A549 (cell line): ENCODE results near the gene TRIM71.

Experiments
- FOSL2 ChIP-seq, 2 experiments: fragments of 450-650 bp in 1 of 2; fragments of >200 bp in 1 of 2; sonication (Bioruptor Twin) in 1 of 2; formaldehyde crosslinking; IDR thresholded peaks; 2 replicates each; pipeline versions ENCODE4 v1.5.0 to v1.6.1; 2016 to 2020; ENCODE audit warnings: mild to moderate bottlenecking in 1 of 2, moderate library complexity in 1 of 2
- HDAC2 ChIP-seq: fragments of 200-600 bp; sonication (generic); IDR thresholded peaks from 2 replicates; pipeline ENCODE4 v1.6.1; 2016
- POLR2A ChIP-seq: IDR thresholded peaks from 2 replicates; pipeline ENCODE4 v1.6.1; 2012; ENCODE audit warnings: mild to moderate bottlenecking, low read length
- RAD21 ChIP-seq, 2 experiments: fragments of >200 bp in 1 of 2; sonication (Bioruptor Twin) in 1 of 2; formaldehyde crosslinking in 1 of 2; IDR thresholded peaks in 1 of 2; conservative IDR thresholded peaks in 1 of 2; 2 replicates in 1 of 2; 3 replicates in 1 of 2; pipeline ENCODE4 v1.6.1; 2012 to 2018; ENCODE audit warnings: inconsistent platforms in 1 of 2
- TF ChIP-seq, protein P1 (sequence below): fragments of 450-650 bp; IDR thresholded peaks from 2 replicates; pipeline ENCODE4 v1.6.1; 2014; ENCODE audit warnings: antibody characterized with exemption

DNA sequence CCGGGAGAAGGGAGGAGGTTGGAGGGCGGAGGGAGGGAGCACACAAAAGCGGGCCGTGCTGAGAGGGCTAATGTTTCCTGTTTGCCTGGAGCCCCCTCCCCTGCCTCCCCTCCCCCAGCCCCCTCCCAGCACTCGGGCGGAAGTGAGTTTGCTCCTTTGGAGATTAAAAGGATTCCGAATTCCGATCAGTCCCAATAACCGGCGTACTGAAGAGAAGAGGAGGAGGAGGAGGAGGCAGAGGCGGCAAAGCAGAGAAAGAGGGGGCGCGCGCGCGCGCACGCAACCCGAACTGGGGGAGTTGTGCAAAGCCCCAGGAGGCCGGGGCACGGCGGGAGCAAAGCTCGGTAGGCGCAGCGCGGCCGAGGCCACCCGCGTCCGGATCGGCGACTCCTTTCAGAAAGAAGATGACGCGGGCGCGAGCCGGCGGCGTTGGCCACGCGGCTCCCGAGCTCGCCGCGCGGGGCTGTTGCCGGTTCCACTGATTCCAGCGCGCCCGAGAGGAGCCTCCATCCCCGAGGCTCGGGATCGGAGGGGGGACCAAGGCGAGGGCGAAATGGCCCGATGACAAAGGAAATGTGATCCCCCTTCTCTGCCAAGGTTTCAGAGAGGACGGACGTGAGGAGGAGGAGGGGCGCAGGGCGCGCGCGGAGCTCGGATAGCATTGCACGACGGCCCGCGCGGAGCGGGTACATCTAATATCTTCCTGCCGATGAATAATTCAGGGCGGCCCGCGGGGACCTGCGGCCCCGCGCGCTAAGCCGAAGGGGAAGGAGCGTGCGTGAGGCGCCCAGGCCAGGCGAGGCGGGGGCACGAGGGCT is 1.1 kb upstream of the TRIM71 start:
- TF ChIP-seq HDAC2 = peak; percentile 97; the same call in 1 of the 2 replicates
- no peak for TF ChIP-seq FOSL2 (IDR thresholded peaks at IDR 0.05)
- no peak for TF ChIP-seq FOSL2 (CRISPR knock-in tag; IDR thresholded peaks at IDR 0.05)
- TF ChIP-seq POLR2A = no peak
- no peak for TF ChIP-seq RAD21 (conservative IDR thresholded peaks at IDR 0.05 in 1 of 2, IDR thresholded peaks at IDR 0.05 in 1 of 2)
- TF ChIP-seq, protein P1, sequence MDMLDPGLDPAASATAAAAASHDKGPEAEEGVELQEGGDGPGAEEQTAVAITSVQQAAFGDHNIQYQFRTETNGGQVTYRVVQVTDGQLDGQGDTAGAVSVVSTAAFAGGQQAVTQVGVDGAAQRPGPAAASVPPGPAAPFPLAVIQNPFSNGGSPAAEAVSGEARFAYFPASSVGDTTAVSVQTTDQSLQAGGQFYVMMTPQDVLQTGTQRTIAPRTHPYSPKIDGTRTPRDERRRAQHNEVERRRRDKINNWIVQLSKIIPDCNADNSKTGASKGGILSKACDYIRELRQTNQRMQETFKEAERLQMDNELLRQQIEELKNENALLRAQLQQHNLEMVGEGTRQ = no peak
